Transverse colon (tissue), 4 donors: Measurements from ENCODE around the gene OBSCN.

Source experiments
- CTCF ChIP-seq, 5 experiments: fragments of 200-600 bp in 3 of 5; fragments of 450-650 bp in 2 of 5; sonication (generic) in 3 of 5; IDR thresholded peaks; 1 replicate in 2 of 5; 2 replicates in 3 of 5; pipeline ENCODE4 v1.5.1; 2016 to 2017; ENCODE audit warnings: antibody characterized with exemption in 5 of 5, inconsistent platforms in 3 of 5, mild to moderate bottlenecking in 2 of 5, moderate library complexity in 1 of 5
- EP300 ChIP-seq: sonication (generic); formaldehyde crosslinking; IDR thresholded peaks from one replicate; pipeline ENCODE4 v1.6.1; 2017; ENCODE audit warnings: antibody characterized with exemption, low read depth
- POLR2A ChIP-seq: fragments of 450-650 bp; IDR thresholded peaks from one replicate; pipeline ENCODE4 v1.6.1; 2016; ENCODE audit warnings: antibody characterized with exemption, mild to moderate bottlenecking, moderate library complexity
- POLR2AphosphoS5 ChIP-seq, 3 donors: sonication (generic); formaldehyde crosslinking; IDR thresholded peaks; one replicate each; pipeline ENCODE4 v1.6.1; 2016; ENCODE audit warnings: antibody characterized with exemption in 3 of 3

GRCh38 chr1:228393811-228394570, 186.1 kb downstream of the OBSCN start:
- TF ChIP-seq CTCF (IDR thresholded peaks at IDR 0.05) (no peak), POLR2AphosphoS5 (IDR thresholded peaks at IDR 0.05) (no peak), POLR2A (no peak), EP300 (no peak)
